NCI-H2081 treated with DMSO at 0.1 percent for 48 hours (cell line): ENCODE measurements around the gene FASTKD2.
A peak's percentile ranks its signal among the peaks of the same experiment; 100 is the strongest.

Experiments used
- DNase-seq: peaks from one replicate; lab custom pipeline; 2025; lab: John Stamatoyannopoulos, UW

The FASTKD2 gene

DNA sequence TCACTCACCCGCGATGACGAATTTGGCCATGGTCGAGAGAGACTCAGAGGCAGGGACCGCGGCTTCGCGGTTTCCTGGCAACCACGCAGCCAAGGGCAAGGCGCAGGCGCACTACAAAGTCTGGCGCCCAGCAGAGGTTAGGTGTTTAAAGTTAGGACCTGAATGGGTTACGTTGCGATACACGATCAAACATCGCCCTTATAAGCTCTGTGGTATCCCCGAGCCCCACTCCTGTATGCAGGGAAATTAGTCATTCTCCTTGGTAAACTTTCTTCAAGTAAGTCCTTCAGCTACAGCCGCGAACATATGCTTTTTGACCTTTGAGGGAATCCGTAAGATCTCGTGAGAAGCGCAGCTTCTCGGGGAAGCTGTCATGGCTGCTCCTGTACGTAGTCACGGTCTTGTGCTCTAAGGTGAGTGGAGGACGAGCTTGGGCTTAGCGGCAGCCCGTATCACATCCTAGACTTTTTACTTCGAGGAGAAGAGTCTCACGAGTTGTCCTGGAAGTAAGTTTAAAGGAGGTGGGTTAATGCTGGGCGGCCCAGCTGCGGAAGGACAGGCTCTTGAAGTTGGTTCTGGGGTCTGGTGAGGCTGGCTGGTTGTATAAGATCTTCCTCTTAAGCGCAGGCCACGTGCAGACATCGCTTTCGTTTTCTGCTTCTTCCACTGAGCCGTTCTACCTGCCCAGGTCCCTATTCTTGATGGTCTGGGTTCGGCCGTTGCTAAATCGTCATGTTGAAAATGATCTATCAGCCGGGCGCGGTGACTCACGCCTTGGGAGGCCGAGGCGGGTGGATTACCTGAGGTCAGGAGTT lies at the start of gene FASTKD2, which contains the start of gene MDH1B:
Gene FASTKD2, plus strand, starts transcription at position 365 of the 815 bp plus-strand sequence. CDS start 1,088 bp downstream, outside the sequence.
Gene MDH1B, minus strand, starts transcription at position 87 of the 815 bp plus-strand sequence. Its CDS starts 57 bp downstream, at position 30.
- peak; percentile 65 for DNase-seq

DNA sequence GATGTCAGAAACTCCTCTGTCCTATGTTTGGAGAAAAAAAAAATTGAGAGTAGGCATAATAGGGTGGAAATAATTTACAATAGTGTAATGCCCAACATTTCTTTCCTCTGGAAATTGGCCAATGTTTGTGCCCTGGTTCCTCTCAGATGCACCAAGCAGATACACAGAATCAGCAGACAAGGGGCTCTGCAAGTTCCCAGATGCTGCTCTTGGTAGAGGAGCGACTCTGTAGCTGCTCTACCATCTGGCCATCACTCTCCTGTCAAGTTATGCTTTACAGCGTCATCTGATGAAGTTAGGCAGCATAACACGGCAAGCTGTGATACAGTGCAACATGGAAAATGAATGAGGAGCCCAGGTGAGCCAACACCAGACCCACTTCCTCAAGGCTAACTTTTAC lies 48.8 kb upstream of the FASTKD2 start:
- no peak for DNase-seq

DNA sequence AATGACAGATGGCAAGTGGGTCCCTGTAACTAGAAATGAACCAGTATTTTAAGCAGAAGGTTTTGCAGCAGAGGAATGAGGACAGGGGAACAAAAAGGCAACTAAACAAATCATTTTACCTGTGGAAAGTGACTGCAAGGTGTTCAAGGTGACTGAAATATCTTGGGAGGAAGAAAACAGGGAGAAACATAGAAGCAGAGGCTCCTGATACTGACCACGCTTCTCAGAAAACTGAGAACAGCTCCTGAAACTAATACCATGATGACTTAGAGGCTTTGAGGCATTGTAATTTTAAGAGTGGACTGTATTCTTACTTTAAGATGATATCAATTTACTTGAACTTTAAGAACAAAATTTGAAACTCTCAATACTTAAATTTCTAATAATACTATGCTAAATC lies 47.1 kb upstream of the FASTKD2 start, which contains the start of gene DYTN:
Gene DYTN, minus strand, starts transcription at position 101 of the 400 bp plus-strand sequence. CDS start 117 bp downstream, outside the sequence.
- DNase-seq: no peak

DNA sequence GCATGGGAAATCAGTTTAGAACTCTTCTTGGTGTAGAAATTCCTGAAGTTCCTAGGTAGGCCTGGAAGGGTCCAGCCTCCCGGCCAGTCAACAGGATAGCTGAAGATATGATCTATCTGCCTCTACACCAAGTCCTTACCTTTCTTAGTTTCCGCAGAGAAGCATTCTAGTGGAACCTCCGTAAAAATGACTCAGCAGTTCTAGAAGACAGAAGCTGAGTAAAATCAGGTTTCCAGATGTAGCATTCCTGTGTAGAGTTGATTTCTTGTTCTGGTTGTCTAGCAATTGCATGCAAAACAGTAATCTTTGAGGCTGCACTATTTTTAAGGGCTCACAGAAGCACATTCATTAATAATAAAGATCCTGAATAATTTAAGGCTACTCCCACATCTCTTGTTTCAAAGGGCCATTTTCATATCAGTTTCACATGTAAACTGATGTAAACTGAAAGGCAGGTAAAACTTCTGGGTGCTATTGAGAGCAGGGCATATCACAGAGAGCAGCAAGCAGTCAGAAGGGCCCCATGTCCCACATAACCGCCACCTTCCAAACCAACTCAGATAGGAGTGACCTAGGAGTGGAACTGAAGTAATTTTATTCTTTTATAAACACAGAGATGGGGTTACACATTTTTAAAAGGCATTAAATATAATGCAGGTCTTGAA lies 44.0 kb upstream of the FASTKD2 start:
- no peak for DNase-seq

DNA sequence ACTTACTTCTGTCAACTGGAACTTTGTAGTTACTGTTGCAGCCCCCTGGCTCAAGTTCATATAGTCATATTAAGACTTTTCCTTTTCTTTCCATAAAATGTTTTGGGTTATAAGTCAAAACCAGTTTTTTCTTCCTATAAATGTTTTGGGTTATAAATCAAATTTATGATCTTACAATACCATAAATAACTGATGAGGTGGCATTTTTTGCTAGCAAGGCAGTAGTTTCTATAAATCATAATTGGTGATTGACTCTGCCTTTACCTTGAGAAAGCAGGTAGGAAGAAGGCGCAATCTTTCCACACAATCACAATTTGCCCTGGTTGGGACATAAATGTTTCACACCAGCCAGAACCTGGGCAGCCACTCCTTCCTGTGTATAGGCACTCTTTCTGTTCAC lies 42.1 kb upstream of the FASTKD2 start:
- DNase-seq: no peak

DNA sequence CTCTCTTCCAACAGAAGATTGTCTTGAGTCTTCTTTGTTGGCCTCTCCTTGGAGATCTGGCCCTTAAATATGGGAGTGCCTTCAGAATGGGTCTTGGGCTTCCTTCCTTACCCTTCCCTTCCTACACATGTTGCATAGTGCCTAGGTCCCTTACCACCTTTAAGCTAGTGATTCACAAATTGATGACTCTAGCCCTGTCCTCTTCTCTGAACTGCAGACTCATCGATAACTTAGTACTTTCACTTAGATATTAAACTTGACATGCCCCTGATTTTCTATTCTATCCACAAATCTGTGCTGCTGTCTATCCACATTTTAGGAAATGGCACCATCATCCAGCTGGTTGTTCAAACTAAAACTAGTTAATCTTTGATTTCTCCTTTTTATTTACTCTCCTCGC lies 38.1 kb upstream of the FASTKD2 start:
- no peak for DNase-seq

DNA sequence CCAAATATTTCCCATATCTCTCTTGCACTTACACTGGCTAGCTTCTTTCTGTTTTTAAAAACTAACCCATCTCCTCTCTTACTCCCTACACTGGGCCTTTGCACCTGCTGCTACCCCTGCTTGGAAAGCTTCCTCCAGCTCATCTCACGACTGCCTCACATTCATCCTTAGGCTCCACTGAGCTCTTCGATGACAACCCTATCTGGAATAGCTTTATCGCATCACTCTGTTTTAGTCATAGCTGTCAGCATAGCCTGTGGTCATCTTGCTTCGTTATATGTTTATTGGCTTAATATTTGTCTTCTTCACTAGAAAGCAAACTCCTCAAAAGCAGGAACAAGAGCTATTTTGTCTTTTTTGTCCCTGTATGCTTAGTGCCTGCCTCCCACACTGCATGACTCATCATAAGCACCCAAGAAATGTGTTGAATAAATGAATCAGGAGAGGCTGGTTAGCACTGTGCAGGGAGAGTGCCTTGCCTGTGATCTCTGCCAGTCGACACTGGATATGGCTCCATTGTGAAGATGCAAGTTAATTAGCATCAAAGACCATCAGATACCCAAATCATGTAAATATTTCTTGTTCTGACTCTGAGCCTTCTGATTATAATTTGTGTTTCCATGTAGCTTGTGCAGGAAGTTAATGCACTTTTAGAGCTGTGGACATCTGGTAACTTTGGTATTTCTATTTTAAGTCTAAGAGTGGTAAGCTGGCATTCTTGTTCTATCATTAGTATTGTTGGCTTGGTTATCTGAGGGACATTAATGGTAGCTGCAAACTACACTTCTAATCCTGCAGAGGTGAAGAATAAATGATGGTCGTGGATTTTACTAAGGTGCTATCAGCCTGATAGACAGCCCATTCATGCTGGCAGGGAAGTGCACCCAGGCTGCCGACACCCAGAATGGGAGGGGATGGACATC lies 36.9 kb upstream of the FASTKD2 start:
- no peak for DNase-seq

DNA sequence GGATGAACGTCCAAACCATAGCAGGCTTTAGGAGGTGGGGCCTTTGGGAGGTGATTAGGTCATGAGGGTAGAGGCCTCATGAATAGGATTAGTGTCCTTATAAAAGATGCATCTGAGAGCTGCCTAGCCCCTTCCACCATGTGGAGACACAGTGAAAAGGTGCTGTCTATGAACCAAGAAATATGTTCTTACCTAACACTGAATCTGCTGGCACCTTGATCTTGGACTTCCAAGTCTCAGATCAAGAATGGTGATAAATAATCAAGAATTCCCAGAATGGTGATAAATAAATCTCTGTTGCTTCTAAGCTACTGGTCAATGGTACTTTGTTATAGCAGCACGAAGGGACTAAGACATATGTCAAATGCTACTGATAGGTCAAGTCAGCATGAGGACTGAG lies 32.1 kb upstream of the FASTKD2 start:
- DNase-seq: no peak

DNA sequence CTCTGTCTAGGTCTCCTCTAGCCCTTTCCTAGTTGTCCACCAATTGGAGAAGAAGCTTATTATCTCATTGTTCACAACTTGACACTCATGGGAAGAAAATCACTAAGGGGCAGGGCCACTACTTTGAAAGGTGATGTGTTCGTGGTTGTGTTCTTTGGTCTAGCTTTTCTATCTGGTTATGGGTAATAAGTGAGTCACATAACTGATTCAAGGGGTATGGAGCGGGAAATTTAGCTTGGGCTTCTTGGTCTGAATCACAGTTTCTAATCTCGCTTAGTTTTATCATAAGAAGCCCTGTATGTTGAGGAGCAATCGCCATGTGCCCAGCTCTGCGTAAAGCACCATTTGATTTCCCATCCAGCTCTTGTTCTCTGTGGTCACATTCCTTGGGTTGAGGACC lies 28.5 kb upstream of the FASTKD2 start:
- no peak for DNase-seq

DNA sequence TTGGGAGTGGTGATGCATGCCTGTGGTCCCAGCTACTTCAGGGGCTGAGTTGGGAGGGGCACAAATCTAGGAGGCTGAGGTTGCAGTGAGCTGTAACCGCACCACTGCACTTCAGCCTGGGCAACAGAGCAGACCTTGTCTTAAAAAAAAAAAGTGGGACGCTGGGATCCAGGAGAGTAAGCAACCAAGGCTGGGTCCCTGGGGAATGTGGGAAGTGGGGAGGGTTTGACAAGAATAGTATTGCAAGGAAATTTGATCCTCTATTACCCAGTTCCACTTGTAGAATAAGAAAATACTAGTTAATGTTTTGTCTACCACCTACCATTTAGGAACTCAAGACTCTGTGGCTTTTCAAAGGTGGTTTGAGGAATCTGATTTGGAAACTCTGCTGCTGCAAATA lies 26.1 kb upstream of the FASTKD2 start:
- DNase-seq: no peak

DNA sequence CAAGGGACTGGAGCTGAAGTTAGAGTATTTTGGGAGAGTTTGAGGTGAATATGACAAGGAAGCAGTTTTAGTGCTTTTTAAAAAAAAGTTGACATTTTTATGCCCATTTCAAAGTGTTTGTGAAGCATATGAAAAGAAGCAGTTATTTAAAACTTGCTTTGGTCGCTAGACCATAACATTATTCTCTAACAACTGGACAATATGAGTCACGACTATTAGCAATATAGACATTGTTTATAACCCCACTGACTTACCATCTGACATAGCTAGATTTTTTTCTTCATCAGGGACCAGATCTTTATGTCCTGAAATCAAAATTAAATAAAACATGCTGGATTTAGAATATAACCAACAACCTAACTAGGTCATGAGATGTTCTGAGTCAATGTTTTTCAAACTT lies 24.6 kb upstream of the FASTKD2 start:
- DNase-seq: no peak

DNA sequence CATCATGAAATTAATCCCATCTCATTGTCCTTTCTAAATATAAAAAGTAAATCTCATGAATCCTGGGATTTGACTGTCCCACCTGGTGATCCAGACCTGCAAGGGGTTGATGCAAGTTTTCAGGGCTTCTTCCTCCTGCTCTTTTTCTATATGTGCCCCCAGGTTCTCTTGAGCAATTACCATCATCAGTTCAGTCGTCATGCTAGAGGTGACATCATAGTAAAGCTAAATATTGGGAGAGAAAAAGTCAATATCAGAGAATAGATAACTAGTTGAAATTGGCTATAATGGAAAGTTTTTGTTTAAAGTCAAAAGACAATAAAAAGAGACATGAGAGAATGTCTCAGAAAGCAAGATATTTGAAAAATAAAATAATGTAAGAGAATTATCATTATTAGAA lies 8.6 kb upstream of the FASTKD2 start:
- no peak for DNase-seq

DNA sequence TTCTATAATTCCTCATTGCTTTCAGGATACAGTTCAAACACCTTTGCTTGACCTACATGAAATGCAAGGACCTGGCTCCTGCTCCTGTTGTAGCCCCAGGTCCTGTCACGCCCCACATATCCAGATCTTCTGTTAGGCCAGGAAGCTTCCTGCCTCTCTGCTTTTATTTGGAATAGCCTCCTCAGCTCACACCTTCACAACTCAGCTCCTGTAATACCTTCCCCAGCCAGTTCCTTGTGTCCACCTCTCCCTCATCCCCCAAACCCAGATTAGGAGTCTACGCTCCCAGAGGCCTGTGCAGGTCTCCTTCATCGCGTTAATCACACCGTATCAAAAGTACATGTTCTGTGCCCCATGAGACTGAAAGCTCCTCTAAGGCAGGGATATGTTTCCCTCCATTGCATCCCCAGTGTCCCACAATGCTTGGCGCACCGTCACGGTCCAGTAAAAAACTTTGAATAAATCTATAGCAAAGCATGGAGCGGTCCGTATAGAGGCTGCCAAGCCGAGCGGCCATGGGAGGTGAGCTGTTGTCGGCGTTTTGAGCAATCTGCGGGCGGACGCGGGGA lies 649 bp upstream of the FASTKD2 start:
- no peak for DNase-seq

DNA sequence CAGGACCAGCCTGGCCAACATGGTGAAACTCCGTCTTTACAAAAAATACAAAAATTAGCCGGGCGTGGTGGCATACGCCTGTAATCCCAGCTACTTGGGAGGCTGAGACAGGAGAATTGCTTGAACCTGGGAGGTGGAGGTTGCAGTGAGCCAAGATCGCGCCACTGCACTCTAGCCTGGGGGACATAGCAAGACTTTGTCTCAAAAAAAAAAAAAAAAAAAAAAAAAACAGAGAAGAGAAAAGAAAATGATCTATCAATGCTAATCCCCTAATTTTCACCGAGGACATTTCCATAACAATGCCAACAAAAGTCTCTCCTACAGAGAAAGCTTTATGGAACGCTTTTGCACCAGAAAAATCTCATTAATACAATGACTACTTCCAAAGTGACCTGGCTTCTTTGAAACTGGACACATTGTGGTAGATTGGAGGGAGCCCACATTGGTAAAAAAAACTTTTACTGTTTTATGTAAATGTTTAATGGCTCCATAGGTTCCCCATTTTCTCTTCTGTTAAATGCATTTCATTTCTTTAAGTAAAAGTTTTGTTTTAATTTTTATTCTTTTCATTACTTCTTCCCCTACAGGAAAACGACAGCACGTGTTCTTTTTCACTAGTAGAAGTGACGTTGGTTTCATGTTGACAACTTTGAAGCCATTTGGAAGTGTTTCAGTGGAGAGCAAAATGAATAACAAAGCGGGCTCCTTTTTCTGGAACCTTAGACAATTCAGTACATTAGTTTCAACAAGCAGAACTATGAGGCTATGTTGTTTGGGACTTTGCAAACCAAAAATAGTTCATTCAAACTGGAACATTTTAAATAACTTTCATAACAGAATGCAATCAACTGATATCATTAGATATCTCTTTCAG lies 888 bp downstream of the FASTKD2 start:
- DNase-seq: no peak

DNA sequence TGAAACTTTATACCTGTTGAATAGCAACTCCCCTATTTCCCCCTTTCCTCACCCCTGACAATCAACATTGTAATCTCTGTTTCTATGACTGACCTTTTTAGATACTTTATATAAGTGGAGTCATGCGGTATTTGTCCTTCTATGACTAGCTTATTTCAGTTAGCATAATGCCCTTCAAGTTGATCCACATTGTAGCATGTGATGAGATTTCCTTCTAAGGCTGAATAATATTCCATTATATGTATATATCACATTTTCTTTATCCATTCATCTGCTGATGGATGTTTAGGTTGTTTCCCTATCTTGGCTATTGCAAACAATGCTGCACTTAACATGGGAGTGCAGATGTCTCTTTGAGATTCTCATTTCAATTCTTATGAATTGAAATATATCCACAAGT lies 9.5 kb downstream of the FASTKD2 start:
- DNase-seq: no peak

DNA sequence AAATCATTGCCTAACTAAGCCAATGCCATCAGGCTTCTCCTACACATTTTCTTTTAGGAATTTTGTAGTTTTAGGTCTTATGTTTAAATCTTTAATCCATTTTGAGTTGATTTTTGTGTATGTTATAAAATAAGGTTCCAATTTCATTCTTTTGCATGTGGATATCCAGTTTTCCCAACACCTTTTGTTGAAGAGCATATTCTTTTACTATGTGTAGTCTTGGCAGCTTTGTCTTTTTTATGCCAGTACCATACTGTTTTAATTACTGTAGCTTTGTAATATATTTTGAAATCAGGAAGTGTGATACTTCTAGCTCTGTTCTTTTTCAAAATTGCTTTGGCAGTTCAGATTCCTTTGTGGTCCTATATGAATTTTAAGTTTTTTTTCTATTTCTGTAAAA lies 11.0 kb downstream of the FASTKD2 start:
- no peak for DNase-seq

DNA sequence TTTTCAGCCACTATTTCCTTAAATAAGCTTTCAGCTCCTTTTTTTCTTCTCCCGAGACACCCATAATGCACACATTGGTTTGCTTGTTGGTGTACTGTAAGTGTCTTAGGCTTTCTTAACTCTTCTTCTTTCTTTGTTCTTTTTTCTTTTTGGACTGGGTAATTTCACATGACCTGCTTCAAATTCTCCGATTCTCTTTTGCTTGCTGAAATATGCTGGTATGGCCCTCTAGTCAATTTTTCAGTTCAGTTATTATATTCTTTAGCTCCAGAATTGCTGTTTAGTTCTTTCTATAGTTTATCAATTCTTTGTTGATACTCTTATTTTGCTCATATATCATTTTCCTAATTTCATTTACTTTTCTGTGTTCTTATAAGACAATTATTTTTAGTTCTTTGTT lies 15.3 kb downstream of the FASTKD2 start:
- no peak for DNase-seq

DNA sequence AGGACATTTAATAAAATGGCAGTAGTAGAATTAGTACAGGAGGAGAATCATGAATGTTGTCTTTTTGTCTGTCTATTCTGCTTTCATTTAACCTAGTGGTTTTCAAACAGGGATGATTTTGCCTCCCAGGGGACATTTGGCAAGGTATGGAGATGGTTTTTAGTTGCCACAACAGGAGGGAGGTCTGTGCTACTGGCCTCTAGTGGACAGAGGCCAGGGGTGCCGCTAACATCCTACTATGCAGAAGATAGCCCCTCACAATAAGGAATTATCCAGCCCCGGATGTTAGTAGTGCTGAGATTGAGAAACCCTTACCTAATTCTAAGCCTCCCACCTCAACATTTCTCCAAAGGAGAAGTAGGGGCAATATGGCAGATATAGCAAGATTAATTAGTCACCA lies 18.3 kb downstream of the FASTKD2 start:
- no peak for DNase-seq

DNA sequence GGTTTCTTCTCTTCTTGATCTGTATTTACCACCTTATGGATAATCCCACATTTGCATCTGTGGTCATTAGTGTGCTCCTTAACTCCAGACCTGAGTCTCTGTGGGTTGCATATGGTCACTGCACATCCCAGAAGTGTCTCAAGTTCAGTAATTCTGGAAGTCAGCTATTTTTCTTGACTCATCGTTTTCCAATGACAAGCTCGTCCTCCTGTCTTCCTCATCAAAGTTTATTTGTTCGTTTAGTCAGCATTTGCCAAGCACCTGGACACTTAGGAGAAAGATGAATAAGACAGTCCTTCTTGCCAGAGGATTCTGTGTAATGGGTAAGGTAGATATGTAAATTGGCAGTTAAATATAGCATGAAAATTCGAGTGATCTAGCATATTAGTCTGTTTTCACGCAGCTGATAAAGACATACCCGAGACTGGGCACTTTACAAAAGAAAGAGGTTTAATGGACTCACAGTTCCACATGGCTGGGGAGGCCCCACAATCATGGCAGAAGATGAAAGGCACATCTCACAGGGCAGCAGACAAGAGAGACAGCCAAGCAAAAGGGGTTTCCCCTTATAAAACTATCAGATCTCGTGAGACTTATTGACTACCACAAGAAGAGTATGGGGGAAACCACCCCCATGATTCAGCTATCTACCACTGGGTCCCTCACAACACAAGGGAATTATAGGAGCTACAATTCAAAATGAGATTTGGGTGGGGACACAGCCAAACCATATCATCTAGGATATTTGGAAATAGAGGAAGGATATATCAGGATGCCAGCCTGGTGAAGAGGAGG lies 19.4 kb downstream of the FASTKD2 start:
- no peak for DNase-seq

DNA sequence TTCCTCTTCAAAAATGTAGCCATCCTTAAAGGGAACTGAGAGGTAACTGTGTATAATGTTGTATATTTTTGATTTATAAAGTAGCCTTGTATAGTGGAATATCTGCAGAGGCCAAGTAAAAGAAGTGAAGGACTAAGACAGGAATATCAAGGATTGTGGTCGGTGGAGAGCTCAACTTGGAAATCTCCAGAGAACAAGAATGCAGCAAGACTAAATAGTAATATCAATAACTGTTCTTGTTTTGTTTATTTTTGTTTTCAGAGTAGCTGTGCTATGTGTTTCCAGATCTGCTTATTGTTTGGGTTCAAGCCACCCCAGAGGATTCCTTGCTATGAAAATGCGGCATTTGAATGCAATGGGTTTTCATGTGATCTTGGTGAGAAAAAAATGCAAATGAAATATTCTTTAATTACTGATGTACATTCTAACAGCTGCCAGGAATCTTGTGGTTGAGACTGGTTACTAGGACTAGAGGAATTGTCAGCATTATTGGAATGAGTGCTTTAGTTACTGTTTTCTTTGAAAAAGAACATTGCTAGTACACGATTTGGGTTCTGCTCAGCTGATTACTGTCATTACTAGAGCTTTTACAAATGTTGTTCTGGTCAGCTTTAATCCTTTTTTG lies 25.0 kb downstream of the FASTKD2 start:
- no peak for DNase-seq
